Peyer's patch (tissue), 4 donors: ENCODE results near the gene SGMS1. TPM values are rescaled to one million over a fixed set of nuclear protein-coding genes. Genes with fewer than 3 reads are reported as not detected.
"Not testable (repeated sequence)": the region's sequence is repeated elsewhere in the genome, so short reads cannot be mapped to it uniquely, and the experiment has no call there.

Experiments
- DNase-seq, 3 donors: peaks; one replicate each; pipeline ENCODE4 v3.0.0-alpha.2; 2017 to 2019
- H3K27ac ChIP-seq, 4 donors: fragments of 200-600 bp; sonication (generic); one replicate each; pipeline ENCODE4 v1.5.1; 2016 to 2019
- H3K27me3 ChIP-seq, 2 donors: fragments of 200-600 bp; sonication (generic); one replicate each; pipeline ENCODE4 v1.5.1; 2019
- H3K36me3 ChIP-seq, 3 donors: fragments of 200-600 bp; sonication (generic); one replicate each; pipeline ENCODE4 v1.5.1; 2016 to 2019
- H3K4me1 ChIP-seq, 4 donors: fragments of 200-600 bp; sonication (generic); one replicate each; pipeline ENCODE4 v1.5.1; 2016 to 2019
- H3K4me3 ChIP-seq, 4 donors: fragments of 200-600 bp; sonication (generic); 1 replicate in 3 of 4; 2 replicates in 1 of 4; pipeline ENCODE4 v1.5.1; 2016 to 2019; ENCODE audit warnings: mild to moderate bottlenecking in 1 of 4
- H3K9me3 ChIP-seq, 4 donors: fragments of 200-600 bp; sonication (generic); one replicate each; pipeline ENCODE4 v1.5.1; 2016 to 2019; ENCODE audit warnings: mild to moderate bottlenecking in 1 of 4
- POLR2A ChIP-seq, 2 donors: fragments of 450-650 bp; IDR thresholded peaks; one replicate each; pipeline ENCODE4 v1.5.1; 2017; ENCODE audit warnings: antibody characterized with exemption in 2 of 2, mild to moderate bottlenecking in 2 of 2, moderate library complexity in 2 of 2
- total RNA-seq, 4 donors: library from RNA; depleted of rRNA; stranded (reverse); fragments of >200 nt; gene quantifications; one replicate each; pipeline ENCODE4 v1.1.0, GENCODE V29; 2016
- TF ChIP-seq, protein P1 (sequence below), 6 experiments: fragments of 450-650 bp in 4 of 6; fragments of 200-600 bp in 2 of 6; sonication (generic) in 1 of 6; IDR thresholded peaks; one replicate each; pipeline ENCODE4 v1.5.1; 2017 to 2019; ENCODE audit warnings: antibody characterized with exemption in 6 of 6, mild to moderate bottlenecking in 3 of 6, moderate library complexity in 1 of 6

SGMS1 gene
- total RNA-seq, 4 donors from 2014 or later = 73.4 to 117 (median 88.4) TPM

DNA sequence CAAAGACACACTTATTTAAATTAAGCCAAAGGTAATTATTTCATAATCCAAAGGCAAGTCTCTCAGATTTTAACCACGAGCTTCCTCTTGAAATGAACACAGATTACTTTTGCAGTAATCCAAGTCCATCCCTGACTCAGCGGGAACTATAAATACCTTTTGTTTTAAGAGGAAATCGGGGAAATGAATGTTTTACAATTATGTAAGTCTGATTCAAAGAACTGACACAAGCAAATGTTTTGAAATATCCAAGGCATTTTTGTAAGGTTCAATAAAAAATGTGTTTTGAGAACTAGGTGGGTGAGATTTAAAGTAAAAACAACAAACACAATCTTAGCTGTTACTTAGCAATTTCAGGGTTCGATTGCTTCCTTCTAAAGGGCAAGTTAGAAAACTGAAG, 192.6 kb downstream of the SGMS1 start:
- no peak for DNase-seq
- H3K4me3 ChIP-seq = no peak overlapping the region

DNA sequence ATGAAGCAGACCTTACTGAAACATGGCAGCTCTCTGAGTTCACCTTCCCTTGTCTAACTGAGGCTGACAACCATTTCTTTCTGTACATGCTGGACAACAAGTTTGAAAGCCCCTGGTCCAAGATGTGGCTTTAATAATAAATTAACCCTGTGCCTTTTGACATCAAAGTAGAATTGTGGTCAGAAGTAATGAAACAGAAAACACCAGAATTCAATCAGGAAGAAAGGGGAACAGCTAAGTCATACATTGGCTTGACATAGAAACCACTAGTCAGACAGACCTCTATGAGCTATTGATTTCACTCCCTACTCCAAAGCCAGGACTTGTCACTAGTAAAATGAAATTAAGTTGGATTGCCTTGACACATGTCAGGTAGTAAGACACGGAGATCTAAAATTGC, 197.3 kb downstream of the SGMS1 start:
- H3K4me1 ChIP-seq = peaks cover 0 to under 1% (median 0%) of the 10 kb centered on the region in 4 donors
- no peaks in the 10 kb centered on the region for H3K36me3 ChIP-seq
- H3K27ac ChIP-seq = no peak overlapping the region
- H3K27me3 ChIP-seq = no peaks in the 10 kb centered on the region
- DNase-seq = no peak
- H3K9me3 ChIP-seq = no peaks in the 10 kb centered on the region
- no peak overlapping the region for H3K4me3 ChIP-seq
- no peak for TF ChIP-seq POLR2A (IDR thresholded peaks at IDR 0.05)
- TF ChIP-seq, protein P1, sequence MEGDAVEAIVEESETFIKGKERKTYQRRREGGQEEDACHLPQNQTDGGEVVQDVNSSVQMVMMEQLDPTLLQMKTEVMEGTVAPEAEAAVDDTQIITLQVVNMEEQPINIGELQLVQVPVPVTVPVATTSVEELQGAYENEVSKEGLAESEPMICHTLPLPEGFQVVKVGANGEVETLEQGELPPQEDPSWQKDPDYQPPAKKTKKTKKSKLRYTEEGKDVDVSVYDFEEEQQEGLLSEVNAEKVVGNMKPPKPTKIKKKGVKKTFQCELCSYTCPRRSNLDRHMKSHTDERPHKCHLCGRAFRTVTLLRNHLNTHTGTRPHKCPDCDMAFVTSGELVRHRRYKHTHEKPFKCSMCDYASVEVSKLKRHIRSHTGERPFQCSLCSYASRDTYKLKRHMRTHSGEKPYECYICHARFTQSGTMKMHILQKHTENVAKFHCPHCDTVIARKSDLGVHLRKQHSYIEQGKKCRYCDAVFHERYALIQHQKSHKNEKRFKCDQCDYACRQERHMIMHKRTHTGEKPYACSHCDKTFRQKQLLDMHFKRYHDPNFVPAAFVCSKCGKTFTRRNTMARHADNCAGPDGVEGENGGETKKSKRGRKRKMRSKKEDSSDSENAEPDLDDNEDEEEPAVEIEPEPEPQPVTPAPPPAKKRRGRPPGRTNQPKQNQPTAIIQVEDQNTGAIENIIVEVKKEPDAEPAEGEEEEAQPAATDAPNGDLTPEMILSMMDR (IDR thresholded peaks at IDR 0.05) = no peak

More for the DNA sequence above, 192.6 kb downstream of the SGMS1 start:
- H3K27me3 ChIP-seq = no peaks in the 10 kb centered on the region
- peaks cover 0 to 5% (median 0%) of the 10 kb centered on the region in 4 donors for H3K4me1 ChIP-seq
- H3K27ac ChIP-seq = peak overlapping the region in 1 of 4 donors; percentile 0
- TF ChIP-seq, protein P1 (IDR thresholded peaks at IDR 0.05) = no peak
- no peak for TF ChIP-seq POLR2A (IDR thresholded peaks at IDR 0.05)
- H3K36me3 ChIP-seq = no peaks in the 10 kb centered on the region
- no peaks in the 10 kb centered on the region for H3K9me3 ChIP-seq

DNA sequence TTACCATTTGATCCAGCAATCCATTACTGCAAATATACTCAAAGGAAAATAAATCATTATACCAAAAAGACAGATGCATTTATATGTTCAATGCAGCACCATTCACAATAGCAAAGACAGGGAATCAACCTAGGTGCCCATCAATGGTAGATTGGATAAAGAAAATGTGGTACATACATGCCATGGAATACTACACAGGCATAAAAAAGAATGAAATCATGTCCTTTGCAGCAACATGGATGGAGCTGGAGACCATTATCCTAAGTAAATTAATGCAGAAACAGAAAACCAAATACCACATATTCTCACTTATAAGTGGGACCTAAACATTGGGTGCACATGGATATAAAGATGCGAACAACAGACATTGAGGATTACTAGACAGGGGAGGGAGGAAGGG, 198.5 kb downstream of the SGMS1 start:
- H3K4me1 ChIP-seq, H3K27ac ChIP-seq, H3K36me3 ChIP-seq, H3K9me3 ChIP-seq, DNase-seq, H3K4me3 ChIP-seq, H3K27me3 ChIP-seq: not testable (repeated sequence)

DNA sequence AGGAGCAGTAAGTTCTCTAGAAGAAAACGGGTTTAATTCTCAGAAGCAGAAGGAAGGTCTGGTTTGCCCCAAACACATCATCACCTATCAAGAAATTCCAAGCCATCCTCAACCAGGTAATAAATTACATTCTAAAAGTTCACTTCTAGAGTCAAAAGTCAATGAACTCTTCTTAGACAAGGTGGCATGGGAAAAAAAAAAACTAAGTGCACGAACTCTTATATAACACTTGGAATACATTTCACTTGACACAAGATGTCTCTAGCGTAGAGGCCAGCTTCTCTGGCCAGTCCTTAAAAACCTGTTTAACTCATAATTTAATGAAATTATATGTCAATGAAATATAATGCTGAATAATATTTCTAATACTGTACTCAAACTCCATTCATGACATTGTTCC, 200.3 kb downstream of the SGMS1 start:
- Histone ChIP-seq H3K4me3 (no peak overlapping the region), H3K9me3 (no peaks in the 10 kb centered on the region), H3K27ac (no peak overlapping the region), H3K27me3 (no peaks in the 10 kb centered on the region), H3K36me3 (no peaks in the 10 kb centered on the region), H3K4me1 (peaks cover 0 to 15% (median 4%) of the 10 kb centered on the region in 4 donors)
- no peak for DNase-seq
- TF ChIP-seq, protein P1 (IDR thresholded peaks at IDR 0.05) = no peak

DNA sequence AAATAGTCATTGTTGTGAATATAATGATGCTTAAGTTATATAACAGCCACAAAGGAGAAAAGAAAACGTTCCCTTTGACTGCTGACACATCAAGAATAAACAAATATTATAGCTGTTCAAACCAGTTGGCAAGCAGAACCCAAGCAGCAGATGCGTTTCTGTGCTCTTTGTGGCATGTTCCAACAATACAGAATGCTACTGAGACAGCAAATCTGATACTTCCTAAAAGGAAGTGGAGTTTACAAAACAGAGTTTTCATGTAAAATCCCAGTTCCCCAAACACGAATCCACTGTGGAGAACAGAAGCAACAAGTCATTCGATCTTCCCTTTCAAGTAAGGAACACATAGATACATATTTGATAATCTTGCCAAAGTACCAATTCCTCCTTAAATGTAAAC, 201.5 kb downstream of the SGMS1 start:
- H3K27me3 ChIP-seq = no peaks in the 10 kb centered on the region
- H3K9me3 ChIP-seq = no peaks in the 10 kb centered on the region
- TF ChIP-seq POLR2A (IDR thresholded peaks at IDR 0.05) = no peak
- H3K4me3 ChIP-seq = no peak overlapping the region
- DNase-seq = no peak
- no peaks in the 10 kb centered on the region for H3K36me3 ChIP-seq
- H3K4me1 ChIP-seq = peaks cover 0 to 21% (median 4%) of the 10 kb centered on the region in 4 donors
- no peak overlapping the region for H3K27ac ChIP-seq

DNA sequence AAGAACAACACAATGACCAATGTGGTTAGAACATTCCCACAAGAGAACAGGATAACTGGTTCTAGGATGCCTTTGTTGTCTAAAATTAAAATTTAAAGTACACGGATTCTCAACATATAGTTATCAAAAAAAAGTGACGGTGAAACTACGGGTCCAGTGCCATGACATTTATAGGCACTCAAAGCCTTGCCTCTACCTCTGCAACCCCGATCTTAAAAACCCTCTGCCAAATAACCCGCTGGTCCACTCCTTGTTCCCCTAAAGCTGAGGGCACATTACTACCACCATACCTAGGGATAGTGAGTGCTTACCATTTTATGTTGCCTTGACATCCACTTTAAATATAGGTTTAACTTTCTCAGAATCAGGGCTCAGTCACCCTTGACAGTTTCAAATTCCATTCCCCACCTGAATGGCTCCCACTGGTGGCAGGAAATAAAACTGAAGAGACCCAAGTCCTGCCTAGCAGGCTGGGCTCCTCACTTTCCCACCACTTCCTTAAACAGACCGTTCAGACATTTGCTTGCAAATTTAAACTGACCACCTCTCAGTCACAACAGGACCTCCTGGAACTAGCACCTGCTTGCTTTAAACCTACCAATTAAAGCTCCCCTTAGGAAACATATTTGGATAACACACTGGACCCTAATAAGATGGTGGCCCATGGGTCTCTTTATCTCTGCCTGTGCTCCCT, 202.6 kb downstream of the SGMS1 start:
- peak in 2 of 3 donors; percentile 37 to 66 for DNase-seq
- H3K9me3 ChIP-seq = no peaks in the 10 kb centered on the region

More for the DNA sequence above, 202.6 kb downstream of the SGMS1 start:
- Histone ChIP-seq H3K27me3 (no peaks in the 10 kb centered on the region), H3K4me3 (no peak overlapping the region), H3K36me3 (no peaks in the 10 kb centered on the region), H3K27ac (peak overlapping the region in 1 of 4 donors; percentile 46), H3K4me1 (peaks cover 0 to 21% (median 4%) of the 10 kb centered on the region in 4 donors)
- no peak for TF ChIP-seq POLR2A (IDR thresholded peaks at IDR 0.05)
- TF ChIP-seq, protein P1 (IDR thresholded peaks at IDR 0.05) = peak; percentile 31 to 74 (median 58)
